Upper lobe of right lung (tissue), 1 donor: ENCODE results near the gene CD72. TPM values are rescaled to one million over a fixed set of nuclear protein-coding genes. Genes with fewer than 3 reads are reported as not detected.
A peak's percentile ranks its signal among the peaks of the same experiment; 100 is the strongest.

Experiments
- ATAC-seq: fragments of 200-7000 bp; cut with Tn5 transposase; one replicate; pipeline ENCODE4 v1.9.1; 2020; ENCODE audit warnings: mild to moderate bottlenecking, moderate library complexity
- DNase-seq: peaks from one replicate; pipeline ENCODE4 v3.0.0-alpha.2; 2020
- H3K27ac ChIP-seq: fragments of 200-600 bp; one replicate; pipeline ENCODE4 v1.8.0; 2022
- H3K27me3 ChIP-seq: fragments of 200-600 bp; one replicate; pipeline ENCODE4 v1.8.0; 2022; ENCODE audit warnings: mild to moderate bottlenecking
- H3K36me3 ChIP-seq: fragments of 200-600 bp; one replicate; pipeline ENCODE4 v1.8.0; 2022
- H3K4me1 ChIP-seq: fragments of 200-600 bp; one replicate; pipeline ENCODE4 v1.8.0; 2022
- H3K4me3 ChIP-seq: fragments of 200-600 bp; one replicate; pipeline ENCODE4 v1.8.0; 2022; ENCODE audit warnings: mild to moderate bottlenecking
- H3K9me3 ChIP-seq: fragments of 200-600 bp; one replicate; pipeline ENCODE4 v1.8.0; 2022
- CTCF ChIP-seq: fragments of 200-600 bp; IDR thresholded peaks from one replicate; pipeline ENCODE4 v1.8.0; 2022; ENCODE audit warnings: antibody characterized with exemption
- intact Hi-C: fragments of 100-400 bp; cut with DNase I; formaldehyde crosslinking; loops from one replicate; pipeline ENCODE4 v1.11.0; 2022
- total RNA-seq: library from RNA; stranded (reverse); fragmentation: NEBNext Ultra II Directional; extraction: Animal tissue kit (Norgen Biotek cat#: 25700); gene quantifications from one replicate; pipeline ENCODE4 v1.2.1, GENCODE V29; 2021
- donor health status: DM: no; HTN: yes; CAD: no; lungs with severe emphysema.

The CD72 gene
- total RNA-seq, 1 donor from 2014 or later: 3.0 TPM

GRCh38 chr9:35653611-35654010 lies 35.4 kb upstream of the CD72 start:
- no peak for TF ChIP-seq CTCF
- intact Hi-C loops: no loop called here

GRCh38 chr9:35652829-35653209 lies 34.6 kb upstream of the CD72 start:
- Histone ChIP-seq H3K27me3 (no peaks in the 10 kb centered on the region), H3K9me3 (no peaks in the 10 kb centered on the region), H3K4me1 (peaks cover 23% of the 10 kb centered on the region), H3K4me3 (no peak overlapping the region), H3K27ac (peak overlapping the region; percentile 48), H3K36me3 (no peaks in the 10 kb centered on the region)
- intact Hi-C loops: no loop called here
- peak; percentile 75 for DNase-seq
- TF ChIP-seq CTCF: no peak
- peak; percentile 3 for ATAC-seq

More at GRCh38 chr9:35653611-35654010, 35.4 kb upstream of the CD72 start:
- no peaks in the 10 kb centered on the region for H3K36me3 ChIP-seq
- no peaks in the 10 kb centered on the region for H3K9me3 ChIP-seq
- no peak for DNase-seq
- peak overlapping the region; percentile 48 for H3K27ac ChIP-seq
- peaks cover 23% of the 10 kb centered on the region for H3K4me1 ChIP-seq
- ATAC-seq: no peak
- no peaks in the 10 kb centered on the region for H3K27me3 ChIP-seq
- no peak overlapping the region for H3K4me3 ChIP-seq

GRCh38 chr9:35651956-35652828 lies 34.0 kb upstream of the CD72 start:
- peak; percentile 62 for ATAC-seq
- H3K4me1 ChIP-seq: peaks cover 22% of the 10 kb centered on the region
- H3K36me3 ChIP-seq: no peaks in the 10 kb centered on the region
- intact Hi-C loops: no loop called here
- no peaks in the 10 kb centered on the region for H3K27me3 ChIP-seq
- DNase-seq: no peak
- H3K27ac ChIP-seq: peak overlapping the region; percentile 48
- H3K9me3 ChIP-seq: no peaks in the 10 kb centered on the region
- no peak overlapping the region for H3K4me3 ChIP-seq
- no peak for TF ChIP-seq CTCF

- intact Hi-C loops: no loop called here
- peak within 1 kb of the TSS; percentile 48 for H3K27ac ChIP-seq
- no peak for TF ChIP-seq CTCF
- peak within 1 kb of the TSS; percentile 32 for H3K4me3 ChIP-seq
- H3K4me1 ChIP-seq: peaks cover 21% of the 10 kb centered on the region
- H3K9me3 ChIP-seq: no peaks in the 10 kb centered on the region
- H3K27me3 ChIP-seq: no peaks in the 10 kb centered on the region
- H3K36me3 ChIP-seq: no peaks in the 10 kb centered on the region
- ATAC-seq: no peak
- no peak for DNase-seq
Measured at GRCh38 chr9:35650341-35651158, 32.3 kb upstream of the CD72 start, which contains the start of gene SIT1. TSS of gene SIT1 (minus strand) at chr9:35650931. CDS start at chr9:35650853, 78 bp downstream.

- DNase-seq: no peak
- Histone ChIP-seq H3K27ac (peak overlapping the region; percentile 47), H3K4me3 (peak overlapping the region; percentile 32), H3K27me3 (no peaks in the 10 kb centered on the region), H3K36me3 (no peaks in the 10 kb centered on the region), H3K4me1 (peaks cover 24% of the 10 kb centered on the region), H3K9me3 (no peaks in the 10 kb centered on the region)
- no peak for TF ChIP-seq CTCF
- intact Hi-C loops: no loop called here
- no peak for ATAC-seq
Measured at GRCh38 chr9:35649431-35650340, 31.5 kb upstream of the CD72 start.
